ENCODE measurements around the gene SDC3. TPM values are rescaled to one million over a fixed set of nuclear protein-coding genes. Genes with fewer than 3 reads are reported as not detected.

Gene SDC3, protein sequence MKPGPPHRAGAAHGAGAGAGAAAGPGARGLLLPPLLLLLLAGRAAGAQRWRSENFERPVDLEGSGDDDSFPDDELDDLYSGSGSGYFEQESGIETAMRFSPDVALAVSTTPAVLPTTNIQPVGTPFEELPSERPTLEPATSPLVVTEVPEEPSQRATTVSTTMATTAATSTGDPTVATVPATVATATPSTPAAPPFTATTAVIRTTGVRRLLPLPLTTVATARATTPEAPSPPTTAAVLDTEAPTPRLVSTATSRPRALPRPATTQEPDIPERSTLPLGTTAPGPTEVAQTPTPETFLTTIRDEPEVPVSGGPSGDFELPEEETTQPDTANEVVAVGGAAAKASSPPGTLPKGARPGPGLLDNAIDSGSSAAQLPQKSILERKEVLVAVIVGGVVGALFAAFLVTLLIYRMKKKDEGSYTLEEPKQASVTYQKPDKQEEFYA
- 100 to 1,000 TPM in 1 of 4 donors, 10 to 100 TPM in 3; 44.1 to 101 (median 56.5) TPM for total RNA-seq

DNA sequence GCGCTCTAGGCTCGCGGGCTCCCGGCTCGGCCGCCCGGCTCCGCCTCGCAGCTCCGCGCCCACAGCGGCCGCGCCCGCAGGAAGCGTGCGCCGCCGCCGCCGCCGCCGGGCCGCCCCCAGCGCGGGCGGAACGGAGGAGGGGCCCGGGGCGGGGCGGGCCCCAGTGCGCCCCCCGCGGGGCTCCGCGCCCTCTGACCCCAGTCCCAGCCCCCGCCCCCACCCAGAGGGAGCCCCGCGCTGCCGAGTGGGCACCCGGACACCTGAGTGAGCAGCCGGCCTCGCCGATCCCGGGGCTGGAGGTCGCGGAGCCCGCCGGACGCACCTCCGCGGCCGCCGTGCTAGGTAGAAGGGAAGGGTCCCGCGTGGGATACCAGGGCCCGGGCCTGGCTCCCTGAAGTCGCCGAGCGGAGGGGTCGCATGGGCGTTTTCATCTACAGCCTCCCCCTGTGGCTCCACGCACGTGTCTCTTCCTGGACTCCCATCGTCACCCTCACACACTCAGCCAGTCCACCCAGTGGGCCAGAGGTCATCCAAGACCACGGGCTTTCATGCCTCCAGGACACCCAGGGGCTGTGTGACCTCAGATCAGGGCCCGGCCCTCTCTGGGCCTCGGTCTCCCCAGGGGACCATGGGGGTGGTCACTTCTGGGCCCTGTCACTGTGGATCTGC is at the start of gene SDC3:
TSS of gene SDC3 (minus strand) at position 63 of the 669 bp plus-strand sequence. CDS start 172 bp downstream, outside the sequence.
- 19% methylated on average over 6 of the region's 68 CpGs for WGBS
- Histone ChIP-seq H3K4me1 (peaks cover 24 to 66% (median 64%) of the 10 kb centered on the region in 4 donors), H3K4me3 (peak within 1 kb of the TSS; percentile 72 to 78 (median 72)), H3K36me3 (no peaks in the 10 kb centered on the region), H3K27ac (replicated peaks in 1 of 4) (peak within 1 kb of the TSS; percentile 81 to 94 (median 87)), H3K9me3 (no peaks in the 10 kb centered on the region), H3K27me3 (no peaks in the 10 kb centered on the region)
- TF ChIP-seq, protein P1, sequence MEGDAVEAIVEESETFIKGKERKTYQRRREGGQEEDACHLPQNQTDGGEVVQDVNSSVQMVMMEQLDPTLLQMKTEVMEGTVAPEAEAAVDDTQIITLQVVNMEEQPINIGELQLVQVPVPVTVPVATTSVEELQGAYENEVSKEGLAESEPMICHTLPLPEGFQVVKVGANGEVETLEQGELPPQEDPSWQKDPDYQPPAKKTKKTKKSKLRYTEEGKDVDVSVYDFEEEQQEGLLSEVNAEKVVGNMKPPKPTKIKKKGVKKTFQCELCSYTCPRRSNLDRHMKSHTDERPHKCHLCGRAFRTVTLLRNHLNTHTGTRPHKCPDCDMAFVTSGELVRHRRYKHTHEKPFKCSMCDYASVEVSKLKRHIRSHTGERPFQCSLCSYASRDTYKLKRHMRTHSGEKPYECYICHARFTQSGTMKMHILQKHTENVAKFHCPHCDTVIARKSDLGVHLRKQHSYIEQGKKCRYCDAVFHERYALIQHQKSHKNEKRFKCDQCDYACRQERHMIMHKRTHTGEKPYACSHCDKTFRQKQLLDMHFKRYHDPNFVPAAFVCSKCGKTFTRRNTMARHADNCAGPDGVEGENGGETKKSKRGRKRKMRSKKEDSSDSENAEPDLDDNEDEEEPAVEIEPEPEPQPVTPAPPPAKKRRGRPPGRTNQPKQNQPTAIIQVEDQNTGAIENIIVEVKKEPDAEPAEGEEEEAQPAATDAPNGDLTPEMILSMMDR (IDR thresholded peaks at IDR 0.05), result no peak
- TF ChIP-seq EP300 (IDR thresholded peaks at IDR 0.05) (no peak), POLR2AphosphoS5 (IDR thresholded peaks at IDR 0.05) (no peak), POLR2A (IDR thresholded peaks at IDR 0.05; ENCODE audit: low read depth) (no peak)
- intact Hi-C loops (cut with DNase I), result no loop called here
- no peak for DNase-seq (ENCODE audit: extremely low spot score)

DNA sequence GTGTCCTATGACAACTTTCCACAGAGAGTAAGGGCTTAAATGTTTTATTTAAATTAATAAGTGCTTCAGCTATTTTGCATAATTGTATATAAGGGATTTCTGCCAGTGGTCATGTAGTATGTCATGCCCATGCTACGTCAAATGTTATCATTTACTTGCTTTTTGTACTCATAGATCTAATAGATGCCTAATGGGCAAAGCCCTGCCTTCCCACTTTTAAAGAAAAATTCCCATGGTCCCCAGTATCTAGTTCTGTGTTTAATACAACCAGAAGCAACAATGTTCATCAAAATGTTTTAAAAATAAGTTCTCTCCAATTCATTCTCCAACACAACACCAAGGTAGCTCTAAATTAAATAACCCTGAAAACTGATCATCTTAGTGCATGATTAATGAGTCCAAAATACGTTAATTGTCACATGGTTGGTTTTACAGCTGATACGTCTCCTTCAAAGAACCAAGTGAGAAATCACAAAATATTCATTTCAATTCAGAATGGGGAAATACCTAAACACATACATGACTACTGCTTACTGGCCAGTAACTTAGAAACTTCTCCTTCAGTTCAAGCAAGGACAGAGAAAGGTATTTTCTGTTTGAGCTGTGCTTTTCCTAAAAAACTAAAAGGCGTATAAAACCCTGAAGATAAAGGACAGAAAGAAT is 49.1 kb upstream of the SDC3 start:
- TF ChIP-seq, protein P1 (IDR thresholded peaks at IDR 0.05), result no peak
- no peak for TF ChIP-seq POLR2A (IDR thresholded peaks at IDR 0.05; ENCODE audit: low read depth)
- TF ChIP-seq EP300 (IDR thresholded peaks at IDR 0.05), result no peak
- TF ChIP-seq POLR2AphosphoS5 (IDR thresholded peaks at IDR 0.05), result no peak
- H3K36me3 ChIP-seq, result peaks cover 24 to 67% (median 50%) of the 10 kb centered on the region in 4 donors

DNA sequence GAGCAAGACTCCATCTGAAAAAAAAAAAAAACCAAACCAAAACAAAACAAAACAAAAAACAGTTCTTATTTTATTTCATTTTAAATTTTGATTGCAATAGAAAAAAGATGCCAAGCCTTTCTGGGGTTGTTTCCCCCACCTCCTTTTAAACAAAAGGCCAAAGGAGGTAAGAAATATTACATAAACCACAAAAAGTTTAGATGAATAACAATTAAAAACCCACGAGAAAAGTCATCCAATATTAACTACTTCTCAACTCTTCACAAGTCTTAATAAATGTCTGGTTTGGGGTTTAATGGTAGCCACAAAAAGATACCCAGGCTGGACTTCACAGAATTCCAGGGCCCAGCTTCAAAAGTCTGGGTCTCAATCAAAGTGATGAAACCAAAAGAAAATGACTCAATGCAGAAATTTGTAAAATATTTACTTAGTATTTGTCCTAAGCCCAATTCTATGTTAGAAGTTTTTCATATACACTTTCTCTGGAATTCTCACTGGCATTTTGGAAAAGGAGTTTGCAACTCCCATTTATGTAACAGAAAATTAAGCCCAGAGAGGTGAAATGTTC is 47.0 kb upstream of the SDC3 start:
- H3K36me3 ChIP-seq, result peaks cover 31 to 70% (median 58%) of the 10 kb centered on the region in 4 donors
- no peak for DNase-seq (ENCODE audit: extremely low spot score)
- TF ChIP-seq POLR2A (IDR thresholded peaks at IDR 0.05; ENCODE audit: low read depth) (no peak), POLR2AphosphoS5 (IDR thresholded peaks at IDR 0.05) (no peak), EP300 (IDR thresholded peaks at IDR 0.05) (no peak)
- TF ChIP-seq, protein P1 (IDR thresholded peaks at IDR 0.05), result no peak
- no peaks in the 10 kb centered on the region for H3K9me3 ChIP-seq
- H3K4me3 ChIP-seq, result no peak overlapping the region
- no peaks in the 10 kb centered on the region for H3K27me3 ChIP-seq
- WGBS, result 24% methylated on average over 1 of the region's 1 CpG
- H3K27ac ChIP-seq (replicated peaks in 1 of 4), result no peak overlapping the region
- peaks cover 0 to 9% (median 6%) of the 10 kb centered on the region in 4 donors for H3K4me1 ChIP-seq
- intact Hi-C loops (cut with DNase I), result no loop called here

More for the DNA sequence above, 49.1 kb upstream of the SDC3 start:
- no peaks in the 10 kb centered on the region for H3K9me3 ChIP-seq
- no peak overlapping the region for H3K4me3 ChIP-seq
- H3K4me1 ChIP-seq, result peaks cover 0 to 10% (median 6%) of the 10 kb centered on the region in 4 donors
- no peak overlapping the region for H3K27ac ChIP-seq (replicated peaks in 1 of 4)
- DNase-seq (ENCODE audit: extremely low spot score), result no peak
- intact Hi-C loops (cut with DNase I), result no loop called here
- H3K27me3 ChIP-seq, result no peaks in the 10 kb centered on the region
- WGBS, result 79% methylated on average over 4 of the region's 4 CpGs

DNA sequence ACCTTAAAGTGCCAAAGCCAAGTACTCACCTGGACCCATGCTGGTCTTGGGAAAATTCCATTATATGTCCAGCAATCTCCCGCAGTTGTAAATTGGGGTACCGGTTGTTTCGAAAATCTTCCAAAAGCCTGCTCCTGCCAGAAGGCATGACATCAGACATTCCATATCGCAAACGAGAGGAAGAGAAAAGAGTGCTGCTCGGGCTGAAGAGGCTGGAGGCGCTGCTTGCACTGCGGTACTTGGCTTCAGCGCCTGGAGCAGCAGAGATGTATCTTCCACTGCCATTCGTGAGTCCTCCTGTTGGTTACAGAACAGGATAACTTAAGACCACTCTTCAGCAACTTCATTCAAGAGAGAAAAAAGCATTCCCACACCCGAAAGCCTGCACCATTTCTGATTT is 45.1 kb upstream of the SDC3 start:
- 90% methylated on average over 11 of the region's 11 CpGs for WGBS
- Histone ChIP-seq H3K4me3 (no peak overlapping the region), H3K27me3 (no peaks in the 10 kb centered on the region), H3K27ac (replicated peaks in 1 of 4) (no peak overlapping the region), H3K9me3 (no peaks in the 10 kb centered on the region), H3K4me1 (peaks cover 0 to 9% (median 6%) of the 10 kb centered on the region in 4 donors), H3K36me3 (peaks cover 38 to 70% (median 60%) of the 10 kb centered on the region in 4 donors)
- TF ChIP-seq, protein P1 (IDR thresholded peaks at IDR 0.05), result no peak
- no peak for TF ChIP-seq POLR2A (IDR thresholded peaks at IDR 0.05; ENCODE audit: low read depth)
- TF ChIP-seq EP300 (IDR thresholded peaks at IDR 0.05), result no peak
- no peak for TF ChIP-seq POLR2AphosphoS5 (IDR thresholded peaks at IDR 0.05)
- intact Hi-C loops (cut with DNase I), result no loop called here
- DNase-seq (ENCODE audit: extremely low spot score), result no peak

Measured in esophagus muscularis mucosa (tissue), 4 donors.